Anterior cingulate cortex (tissue), 58 donors: ENCODE measurements around the gene WARS2.
A peak's percentile ranks its signal among the peaks of the same experiment; 100 is the strongest.
"Not testable (repeated sequence)": the region's sequence is repeated elsewhere in the genome, so short reads cannot be mapped to it uniquely, and the experiment has no call there.

ENCODE experiments used
- DNase-seq, 58 donors: peaks; one replicate each; lab custom pipeline; 2025; lab: John Stamatoyannopoulos, UW

WARS2 gene

GRCh38 chr1:119140177-119141019 lies at the start of gene WARS2:
TSS of gene WARS2 (minus strand) at chr1:119140653. CDS start at chr1:119140644, 9 bp downstream.
- peak; percentile 86 to 99 (median 95) for DNase-seq

GRCh38 chr1:119188926-119189325 lies 48.5 kb upstream of the WARS2 start:
- DNase-seq, result no peak

GRCh38 chr1:119187416-119187815 lies 47.0 kb upstream of the WARS2 start:
- no peak for DNase-seq

GRCh38 chr1:119186471-119186870 lies 46.0 kb upstream of the WARS2 start:
- no peak for DNase-seq

GRCh38 chr1:119184972-119185371 lies 44.5 kb upstream of the WARS2 start:
- no peak for DNase-seq

GRCh38 chr1:119181218-119181617 lies 40.8 kb upstream of the WARS2 start:
- DNase-seq, result no peak

- DNase-seq, result no peak
Observed at GRCh38 chr1:119179051-119179450, 38.6 kb upstream of the WARS2 start.

GRCh38 chr1:119172927-119173326 lies 32.5 kb upstream of the WARS2 start:
- not testable (repeated sequence) for DNase-seq

GRCh38 chr1:119171381-119172010 lies 31.0 kb upstream of the WARS2 start:
- not testable (repeated sequence) for DNase-seq

GRCh38 chr1:119163396-119163795 lies 22.9 kb upstream of the WARS2 start:
- DNase-seq, result no peak

- DNase-seq, result no peak
Observed at GRCh38 chr1:119160866-119161265, 20.4 kb upstream of the WARS2 start.

GRCh38 chr1:119160409-119160808 lies 20.0 kb upstream of the WARS2 start:
- DNase-seq, result no peak

- peak in 1 of 58 donors; percentile 6 for DNase-seq
Observed at GRCh38 chr1:119159966-119160365, 19.5 kb upstream of the WARS2 start.

- no peak for DNase-seq
Observed at GRCh38 chr1:119159111-119159510, 18.7 kb upstream of the WARS2 start.

- not testable (repeated sequence) for DNase-seq
Observed at GRCh38 chr1:119156761-119157160, 16.3 kb upstream of the WARS2 start.

- not testable (repeated sequence) for DNase-seq
Observed at GRCh38 chr1:119155069-119155468, 14.6 kb upstream of the WARS2 start.

GRCh38 chr1:119150150-119150549 lies 9.7 kb upstream of the WARS2 start:
- DNase-seq, result no peak

- DNase-seq, result no peak
Observed at GRCh38 chr1:119147661-119148090, 7.2 kb upstream of the WARS2 start.

- no peak for DNase-seq
Observed at GRCh38 chr1:119146466-119146865, 6.0 kb upstream of the WARS2 start.

GRCh38 chr1:119144813-119145212 lies 4.4 kb upstream of the WARS2 start:
- no peak for DNase-seq

GRCh38 chr1:119143706-119144105 lies 3.3 kb upstream of the WARS2 start:
- no peak for DNase-seq

GRCh38 chr1:119141660-119142059 lies 1.2 kb upstream of the WARS2 start:
- DNase-seq, result no peak
